IPS-15b (cell line): ENCODE data around the gene CPE.
A peak's percentile ranks its signal among the peaks of the same experiment; 100 is the strongest.
"Not testable (repeated sequence)": the region's sequence is repeated elsewhere in the genome, so short reads cannot be mapped to it uniquely, and the experiment has no call there.

ENCODE experiments used
- H3K27me3 ChIP-seq: one replicate; pipeline ENCODE4 v1.6.1; 2013; ENCODE audit warnings: low read length; ENCODE audit not compliant: control insufficient read depth, insufficient read depth
- H3K36me3 ChIP-seq: one replicate; pipeline ENCODE4 v1.6.1; 2013; ENCODE audit warnings: low read length; ENCODE audit not compliant: control insufficient read depth, insufficient read depth
- H3K4me1 ChIP-seq: one replicate; pipeline ENCODE4 v1.6.1; 2013; ENCODE audit warnings: mild to moderate bottlenecking, low read length; ENCODE audit not compliant: control insufficient read depth, insufficient read depth
- H3K4me3 ChIP-seq: one replicate; pipeline ENCODE4 v1.5.1; 2013; ENCODE audit warnings: low read depth, low read length
- H3K9ac ChIP-seq: one replicate; pipeline ENCODE4 v1.6.1; 2013; ENCODE audit warnings: low read depth, mild to moderate bottlenecking, low read length
- H3K9me3 ChIP-seq: one replicate; pipeline ENCODE4 v1.6.1; 2013; ENCODE audit warnings: mild to moderate bottlenecking, low read length; ENCODE audit not compliant: control insufficient read depth, insufficient read depth

Gene CPE

DNA sequence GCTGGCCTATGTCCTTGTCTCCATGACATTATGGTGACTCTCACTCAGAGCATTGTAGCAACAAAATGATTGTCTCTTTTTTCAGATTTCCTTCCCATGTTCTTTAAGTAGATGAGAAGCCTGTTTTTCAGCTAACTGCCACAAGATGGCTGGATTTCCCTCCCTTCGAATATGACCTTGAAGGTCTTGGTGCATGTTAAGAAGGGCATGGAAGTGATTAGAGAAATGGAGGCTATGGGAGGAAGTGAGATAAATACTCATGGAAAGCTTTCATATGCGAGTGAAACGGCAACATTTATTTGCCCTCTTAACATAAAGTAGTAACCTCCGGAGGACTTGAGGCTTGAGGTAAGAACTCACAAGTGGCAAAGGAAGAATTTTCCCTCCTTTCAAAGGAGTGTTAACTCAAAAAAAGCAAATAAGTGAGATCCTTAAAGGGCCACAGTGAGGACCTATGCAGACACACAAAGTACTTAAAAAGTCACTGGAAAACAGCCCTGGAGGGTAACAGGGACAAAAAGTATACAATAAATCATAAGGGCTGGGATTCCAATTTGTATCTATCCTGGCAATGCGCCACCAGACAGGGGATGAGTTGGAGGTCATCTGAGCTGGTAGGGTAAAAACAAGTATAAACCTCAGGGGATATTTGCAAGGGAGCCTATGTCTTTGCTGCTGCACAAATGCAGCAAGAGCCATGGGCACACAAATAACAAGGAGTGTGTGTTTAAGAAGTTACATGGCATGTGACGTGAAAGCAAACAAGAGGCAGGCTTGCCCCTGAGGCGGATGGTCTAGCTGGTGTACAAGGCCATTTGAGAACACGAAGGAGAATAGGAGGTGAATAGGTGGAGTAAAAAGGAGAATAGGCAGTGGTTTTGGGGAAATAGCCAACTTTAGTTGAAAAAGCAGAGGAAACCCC, 96.2 kb downstream of the CPE start:
- Histone ChIP-seq H3K4me3 (no peak overlapping the region), H3K27me3 (no peaks in the 10 kb centered on the region), H3K36me3 (peaks cover 3% of the 10 kb centered on the region), H3K9me3 (peaks cover 13% of the 10 kb centered on the region), H3K9ac (no peak overlapping the region), H3K4me1 (no peaks in the 10 kb centered on the region)

- no peak overlapping the region for H3K9ac ChIP-seq
- H3K36me3 ChIP-seq, result peaks cover 3% of the 10 kb centered on the region
- H3K4me1 ChIP-seq, result no peaks in the 10 kb centered on the region
- peaks cover 9% of the 10 kb centered on the region for H3K9me3 ChIP-seq
- H3K27me3 ChIP-seq, result no peaks in the 10 kb centered on the region
- no peak overlapping the region for H3K4me3 ChIP-seq
Observed at GRCh38 chr4:165475706-165476070, 96.9 kb downstream of the CPE start.

DNA sequence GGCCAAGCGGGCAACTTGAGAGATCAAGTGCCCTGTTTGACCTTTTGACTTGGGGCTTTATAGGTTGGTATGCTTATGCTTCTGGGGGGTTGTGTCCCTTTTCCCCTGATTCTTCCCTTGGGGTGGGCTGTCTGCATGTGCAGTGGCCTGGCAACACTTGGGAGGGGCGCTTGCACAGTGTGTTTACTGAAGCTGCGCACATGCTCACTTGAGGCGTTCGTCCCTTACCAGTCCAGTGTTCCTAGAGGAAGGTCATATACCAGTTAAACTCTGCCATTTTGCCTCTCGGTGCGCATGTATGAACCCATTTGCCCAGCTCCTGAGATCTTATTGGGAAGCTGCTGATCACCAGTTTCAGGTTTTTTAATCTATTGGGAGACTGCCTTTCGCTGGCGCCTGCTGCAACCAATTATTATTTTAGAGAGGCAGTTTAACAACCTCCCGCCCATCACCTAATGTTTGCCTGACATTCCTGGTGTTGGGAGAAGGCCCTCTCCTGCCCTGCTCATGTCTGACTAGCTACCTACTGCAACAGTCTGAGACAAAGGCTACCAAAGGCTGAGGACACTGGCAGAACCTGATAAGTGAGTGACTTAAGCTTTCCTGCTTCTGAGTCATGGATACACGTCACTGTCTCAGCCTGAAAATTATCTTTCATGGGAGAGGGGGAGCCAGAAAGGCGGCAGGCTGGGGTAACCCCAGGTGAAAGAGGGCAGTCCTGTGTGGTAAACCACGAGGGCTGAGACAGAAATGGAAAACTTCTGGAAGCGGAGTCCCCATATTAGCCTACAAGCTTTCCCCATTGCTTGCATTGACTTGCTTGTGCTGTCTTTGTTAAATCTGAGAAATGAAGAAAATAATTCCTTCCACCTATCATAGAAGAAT, 97.6 kb downstream of the CPE start:
- Histone ChIP-seq H3K36me3 (peaks cover 3% of the 10 kb centered on the region), H3K27me3 (no peaks in the 10 kb centered on the region), H3K9me3 (peaks cover 9% of the 10 kb centered on the region), H3K4me1 (no peaks in the 10 kb centered on the region), H3K9ac (no peak overlapping the region), H3K4me3 (no peak overlapping the region)

DNA sequence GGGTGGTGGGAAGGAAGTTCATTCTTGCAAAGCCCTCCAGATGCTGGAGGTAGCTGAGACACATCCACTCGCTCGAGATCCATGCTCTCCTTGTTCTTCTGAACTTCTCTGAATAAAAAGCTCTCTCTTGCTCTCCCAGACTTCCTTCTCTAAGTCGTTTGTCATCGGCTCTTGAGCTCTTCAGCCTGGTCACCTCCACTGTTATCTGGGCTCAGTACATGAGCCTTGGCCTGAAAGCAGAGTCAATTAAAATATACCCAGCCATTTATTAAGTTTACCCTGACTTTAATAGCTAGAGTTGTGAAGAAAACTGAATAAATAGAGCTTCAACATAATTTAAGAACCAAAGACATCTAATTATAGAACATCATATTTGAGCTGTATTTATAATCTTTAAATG, 99.0 kb downstream of the CPE start:
- Histone ChIP-seq H3K9me3 (peaks cover under 1% of the 10 kb centered on the region), H3K4me3 (no peak overlapping the region), H3K9ac (no peak overlapping the region), H3K27me3 (no peaks in the 10 kb centered on the region), H3K4me1 (no peaks in the 10 kb centered on the region), H3K36me3 (no peaks in the 10 kb centered on the region)

DNA sequence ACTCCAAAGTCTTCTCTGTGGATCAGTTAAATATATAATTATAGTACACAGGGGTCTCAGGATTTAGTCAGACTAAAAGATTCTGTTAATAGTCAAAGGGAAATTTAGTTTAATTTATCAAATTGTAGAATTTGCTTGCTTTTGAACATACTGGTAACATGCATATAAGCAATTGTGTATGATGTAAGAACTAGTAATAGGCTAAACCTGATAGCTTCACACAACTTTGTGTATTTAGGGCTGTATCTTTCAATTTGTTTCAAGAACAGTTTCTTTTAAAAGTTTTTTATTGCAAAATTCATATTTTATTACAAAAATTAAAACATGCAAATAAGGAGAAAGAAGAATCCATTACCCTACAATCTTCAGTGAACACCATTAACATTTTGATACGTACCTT, 99.5 kb downstream of the CPE start:
- Histone ChIP-seq H3K27me3 (no peaks in the 10 kb centered on the region), H3K4me1 (no peaks in the 10 kb centered on the region), H3K9ac (no peak overlapping the region), H3K36me3 (no peaks in the 10 kb centered on the region), H3K4me3 (no peak overlapping the region), H3K9me3 (no peaks in the 10 kb centered on the region)

- Histone ChIP-seq H3K9me3 (no peaks in the 10 kb centered on the region), H3K4me1 (no peaks in the 10 kb centered on the region), H3K36me3 (no peaks in the 10 kb centered on the region), H3K4me3 (no peak overlapping the region), H3K9ac (no peak overlapping the region), H3K27me3 (no peaks in the 10 kb centered on the region)
Observed at GRCh38 chr4:165481053-165481835, 102.4 kb downstream of the CPE start.

DNA sequence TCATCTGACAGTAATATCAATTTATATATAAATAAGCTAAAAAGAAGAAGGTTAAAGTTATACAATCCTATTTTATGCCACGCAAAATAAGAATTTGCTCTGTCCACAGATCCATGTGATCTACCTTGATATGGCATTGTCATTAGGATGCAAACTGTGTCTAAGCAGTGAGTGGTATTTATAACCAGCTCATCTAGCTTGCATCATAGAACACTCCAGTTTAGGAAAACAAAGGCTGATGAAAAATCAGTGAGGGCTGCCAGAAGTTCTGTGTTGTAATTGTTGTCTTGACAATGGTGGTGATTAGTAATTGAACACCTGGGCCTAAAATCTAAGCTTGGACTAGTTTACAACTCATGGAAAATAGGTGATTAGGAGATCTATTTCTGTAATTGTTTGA, 111.0 kb downstream of the CPE start:
- no peaks in the 10 kb centered on the region for H3K9me3 ChIP-seq
- no peak overlapping the region for H3K9ac ChIP-seq
- peaks cover 4% of the 10 kb centered on the region for H3K4me1 ChIP-seq
- H3K4me3 ChIP-seq, result no peak overlapping the region
- H3K27me3 ChIP-seq, result peaks cover 3% of the 10 kb centered on the region
- H3K36me3 ChIP-seq, result no peaks in the 10 kb centered on the region

DNA sequence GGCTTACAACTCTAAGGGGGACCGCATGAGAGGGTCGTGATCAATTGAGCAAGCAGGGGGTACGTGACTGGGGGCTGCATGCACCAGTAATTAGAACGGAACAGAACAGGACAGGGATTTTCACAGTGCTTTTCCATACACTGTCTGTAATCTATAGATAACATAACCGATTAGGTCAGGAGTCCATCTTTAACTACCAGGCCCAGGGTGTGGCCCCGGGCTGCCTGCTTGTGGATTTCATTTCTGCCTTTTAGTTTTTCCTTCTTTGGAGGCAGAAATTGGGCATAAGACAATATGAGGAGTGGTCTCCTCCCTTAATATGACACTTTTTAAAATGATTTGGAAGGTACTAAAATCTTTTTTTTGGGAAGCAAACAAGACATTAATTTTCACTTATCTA, 113.8 kb downstream of the CPE start:
- not testable (repeated sequence) for H3K27me3 ChIP-seq, H3K36me3 ChIP-seq

GRCh38 chr4:165493359-165493758, 114.6 kb downstream of the CPE start:
- Histone ChIP-seq H3K9me3 (no peaks in the 10 kb centered on the region), H3K27me3 (peaks cover 3% of the 10 kb centered on the region), H3K4me1 (peaks cover 4% of the 10 kb centered on the region), H3K9ac (peak overlapping the region; percentile 9), H3K4me3 (peak overlapping the region; percentile 18), H3K36me3 (no peaks in the 10 kb centered on the region)

More for the DNA sequence above, 113.8 kb downstream of the CPE start:
- H3K4me1 ChIP-seq, H3K9me3 ChIP-seq, H3K9ac ChIP-seq, H3K4me3 ChIP-seq: not testable (repeated sequence)

DNA sequence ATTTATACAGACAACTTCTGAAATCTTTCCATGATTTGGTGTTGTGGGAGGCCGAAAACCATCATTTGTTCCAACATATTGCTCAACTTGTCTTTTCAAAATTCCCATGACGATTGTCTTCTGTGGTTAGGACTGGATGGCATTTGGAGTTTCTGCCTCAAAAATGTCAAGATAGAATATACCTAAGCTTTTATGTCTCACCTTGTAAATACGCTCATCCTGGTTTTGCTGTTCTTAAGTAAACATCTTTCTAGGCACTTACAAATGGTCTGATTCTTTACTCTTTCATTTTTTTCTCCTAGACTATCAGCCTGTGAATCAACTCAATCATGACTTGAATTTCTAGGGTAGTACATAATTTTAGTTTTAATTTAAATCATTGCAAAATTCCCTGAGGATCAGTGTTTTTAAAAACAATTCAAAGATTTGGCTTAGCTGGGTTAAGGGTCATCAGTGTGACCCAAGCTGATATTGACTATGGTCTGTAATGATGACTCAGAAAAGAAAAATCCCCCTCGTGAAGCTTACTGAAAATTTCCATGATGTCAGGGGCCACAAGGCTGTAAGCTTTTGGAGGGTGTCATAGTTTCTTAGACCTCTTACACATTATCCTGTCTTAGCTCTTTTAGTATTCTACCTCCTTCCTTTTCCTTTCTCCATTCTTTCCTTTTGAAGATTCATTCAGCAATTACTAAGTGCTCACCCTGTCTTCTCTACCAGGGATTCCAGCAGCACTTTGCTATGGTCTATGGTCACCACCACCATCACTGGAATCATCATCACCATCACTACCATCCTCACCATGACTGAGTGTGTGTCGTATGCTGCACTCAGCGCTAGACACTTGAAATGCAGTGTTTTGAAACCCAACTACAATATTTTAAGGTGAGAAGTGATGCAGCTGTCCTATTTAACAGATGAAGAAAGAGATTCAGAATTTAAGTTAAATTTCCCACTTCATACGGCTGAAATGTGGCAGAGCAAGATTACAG, 124.4 kb downstream of the CPE start:
- Histone ChIP-seq H3K9ac (no peak overlapping the region), H3K4me1 (no peaks in the 10 kb centered on the region), H3K4me3 (no peak overlapping the region), H3K9me3 (no peaks in the 10 kb centered on the region), H3K27me3 (no peaks in the 10 kb centered on the region), H3K36me3 (no peaks in the 10 kb centered on the region)
